Prostate gland (tissue), 2 donors: ENCODE data around the gene PRKG1.
"Not testable (repeated sequence)": the region's sequence is repeated elsewhere in the genome, so short reads cannot be mapped to it uniquely, and the experiment has no call there.

Experiments used
- CTCF ChIP-seq, 4 experiments: fragments of 200-600 bp in 2 of 4; fragments of 450-650 bp in 2 of 4; sonication (generic) in 2 of 4; IDR thresholded peaks; 1 replicate in 3 of 4; 2 replicates in 1 of 4; pipeline ENCODE4 v1.5.1; 2016 to 2019; ENCODE audit warnings: antibody characterized with exemption in 4 of 4, mild to moderate bottlenecking in 2 of 4, moderate library complexity in 2 of 4
- POLR2A ChIP-seq: fragments of 450-650 bp; IDR thresholded peaks from one replicate; pipeline ENCODE4 v1.6.1; 2016; ENCODE audit warnings: antibody characterized with exemption, mild to moderate bottlenecking
- POLR2AphosphoS5 ChIP-seq: sonication (generic); formaldehyde crosslinking; IDR thresholded peaks from one replicate; pipeline ENCODE4 v1.6.1; 2017; ENCODE audit warnings: antibody characterized with exemption

GRCh38 chr10:51758838-51759237 lies 684.6 kb downstream of the PRKG1 start:
- TF ChIP-seq CTCF (IDR thresholded peaks at IDR 0.05); POLR2A; POLR2AphosphoS5: not testable (repeated sequence)
